Measurements from ENCODE around the gene DMD.

DNA sequence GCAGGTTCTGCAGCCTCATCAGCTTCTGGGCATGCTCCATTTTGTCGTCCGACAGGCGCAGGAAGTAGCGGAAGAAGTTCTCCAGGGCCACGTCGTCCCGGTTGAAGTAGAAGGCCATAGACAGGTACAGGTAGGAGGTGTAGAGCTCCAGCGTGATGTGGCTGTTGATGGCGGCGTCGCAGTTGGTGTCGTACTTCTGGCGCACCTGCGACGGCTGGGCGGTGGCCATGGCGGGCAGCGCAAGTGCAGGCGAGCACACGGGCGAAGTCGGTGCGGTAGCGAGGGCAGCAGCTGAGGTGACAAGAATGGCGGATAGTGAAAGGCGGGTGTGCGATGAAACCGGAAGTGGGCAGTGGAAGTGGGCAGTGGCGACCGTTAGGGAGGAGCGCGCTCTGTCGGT lies 2139.6 kb downstream of the DMD start, which contains the start of gene FTHL17:
- TF ChIP-seq, protein P1, sequence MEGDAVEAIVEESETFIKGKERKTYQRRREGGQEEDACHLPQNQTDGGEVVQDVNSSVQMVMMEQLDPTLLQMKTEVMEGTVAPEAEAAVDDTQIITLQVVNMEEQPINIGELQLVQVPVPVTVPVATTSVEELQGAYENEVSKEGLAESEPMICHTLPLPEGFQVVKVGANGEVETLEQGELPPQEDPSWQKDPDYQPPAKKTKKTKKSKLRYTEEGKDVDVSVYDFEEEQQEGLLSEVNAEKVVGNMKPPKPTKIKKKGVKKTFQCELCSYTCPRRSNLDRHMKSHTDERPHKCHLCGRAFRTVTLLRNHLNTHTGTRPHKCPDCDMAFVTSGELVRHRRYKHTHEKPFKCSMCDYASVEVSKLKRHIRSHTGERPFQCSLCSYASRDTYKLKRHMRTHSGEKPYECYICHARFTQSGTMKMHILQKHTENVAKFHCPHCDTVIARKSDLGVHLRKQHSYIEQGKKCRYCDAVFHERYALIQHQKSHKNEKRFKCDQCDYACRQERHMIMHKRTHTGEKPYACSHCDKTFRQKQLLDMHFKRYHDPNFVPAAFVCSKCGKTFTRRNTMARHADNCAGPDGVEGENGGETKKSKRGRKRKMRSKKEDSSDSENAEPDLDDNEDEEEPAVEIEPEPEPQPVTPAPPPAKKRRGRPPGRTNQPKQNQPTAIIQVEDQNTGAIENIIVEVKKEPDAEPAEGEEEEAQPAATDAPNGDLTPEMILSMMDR (IDR thresholded peaks at IDR 0.05; ENCODE audit: borderline replicate concordance, extremely low read depth, low read length, poor library complexity, severe bottlenecking) = no peak
- TF ChIP-seq EZH2 (IDR thresholded peaks at IDR 0.05; ENCODE audit: borderline replicate concordance, low read depth, low read length, severe bottlenecking) = no peak

Measured in DND-41 (cell line).